NCI-H774 (cell line): ENCODE results near the gene DNAH17.

ENCODE experiments used
- DNase-seq: peaks from one replicate; lab custom pipeline; 2025; lab: John Stamatoyannopoulos, UW

DNAH17 gene

GRCh38 chr17:78390241-78391050 lies 186.8 kb downstream of the DNAH17 start:
- DNase-seq: no peak

DNA sequence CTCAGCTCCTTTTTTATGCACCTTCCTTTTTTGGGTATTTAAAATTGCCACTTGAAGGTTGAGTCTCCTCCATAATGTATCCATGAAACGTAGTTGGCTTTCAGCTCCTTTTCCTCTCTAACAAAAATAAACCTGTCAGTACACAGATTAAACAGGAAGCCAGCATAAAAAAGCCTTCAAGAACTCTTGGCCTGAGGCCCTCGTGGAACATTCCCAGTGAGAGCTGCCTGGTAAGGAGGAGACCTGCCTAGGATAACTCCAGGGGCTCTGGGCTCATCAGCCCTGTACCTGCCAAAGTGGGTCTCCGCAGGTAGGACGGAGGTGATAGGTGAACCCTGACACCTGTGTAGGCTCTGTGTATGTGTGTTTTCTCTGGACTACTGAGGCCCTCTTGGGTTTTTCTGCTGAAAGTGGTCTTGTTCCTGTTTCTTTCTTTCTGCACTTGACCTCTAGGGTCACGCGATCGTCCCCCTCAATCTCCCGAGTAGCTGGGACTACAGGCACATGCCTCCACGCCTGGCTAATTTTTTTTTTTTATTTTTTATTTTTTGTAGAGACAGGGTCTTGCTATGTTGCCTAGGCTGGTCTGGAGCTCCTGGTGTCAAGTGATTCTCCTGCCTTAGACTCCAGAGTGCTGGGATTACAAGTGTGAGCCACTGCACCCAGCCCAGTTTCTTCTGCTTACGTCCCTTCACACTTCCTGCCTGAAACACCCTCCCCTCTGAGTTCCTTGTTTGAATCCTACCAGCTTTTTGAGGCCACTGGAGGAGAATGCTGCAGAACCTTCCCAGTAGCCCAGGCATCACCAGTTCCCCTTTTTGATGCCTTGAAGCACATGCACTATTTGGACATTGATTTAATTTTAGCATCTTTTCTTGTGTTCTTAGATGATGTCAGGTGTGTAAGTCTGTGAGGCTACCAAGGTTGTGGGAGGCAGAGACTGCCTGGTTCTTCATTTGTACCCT lies 188.9 kb downstream of the DNAH17 start:
- DNase-seq: no peak

GRCh38 chr17:78384479-78385175 lies 192.6 kb downstream of the DNAH17 start:
- no peak for DNase-seq

- DNase-seq: no peak
Observed at GRCh38 chr17:78383725-78384471, 193.3 kb downstream of the DNAH17 start.

DNA sequence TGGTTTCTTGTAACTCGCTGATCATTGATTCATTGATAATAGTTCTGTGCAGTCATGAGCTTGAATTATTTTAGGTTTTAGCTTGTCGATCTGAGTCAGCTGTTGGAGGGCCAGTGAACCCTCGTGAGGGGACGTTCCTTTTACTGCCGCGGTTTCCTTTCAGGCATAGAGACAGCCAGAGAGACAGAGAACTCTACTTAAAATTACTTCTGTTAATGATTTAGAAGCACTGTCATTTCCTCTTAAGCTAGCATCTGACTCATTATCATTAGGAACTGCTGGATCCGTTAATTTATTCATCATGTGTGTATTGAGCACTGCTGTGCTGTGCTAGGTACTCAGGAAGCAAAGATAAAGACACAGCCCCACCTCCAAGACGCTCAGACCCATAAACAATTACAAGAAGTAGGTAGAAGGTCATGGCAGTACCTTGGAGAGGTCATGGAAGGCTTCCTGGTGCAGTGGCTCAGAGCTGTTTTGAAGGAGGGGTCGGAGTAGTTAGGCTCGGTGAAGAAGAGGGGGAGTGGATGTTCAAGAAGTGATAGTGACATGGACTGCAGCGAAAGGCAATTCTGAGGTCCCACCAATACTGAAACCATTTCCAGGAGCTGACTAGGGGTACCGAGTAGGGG lies 195.5 kb downstream of the DNAH17 start:
- no peak for DNase-seq

DNA sequence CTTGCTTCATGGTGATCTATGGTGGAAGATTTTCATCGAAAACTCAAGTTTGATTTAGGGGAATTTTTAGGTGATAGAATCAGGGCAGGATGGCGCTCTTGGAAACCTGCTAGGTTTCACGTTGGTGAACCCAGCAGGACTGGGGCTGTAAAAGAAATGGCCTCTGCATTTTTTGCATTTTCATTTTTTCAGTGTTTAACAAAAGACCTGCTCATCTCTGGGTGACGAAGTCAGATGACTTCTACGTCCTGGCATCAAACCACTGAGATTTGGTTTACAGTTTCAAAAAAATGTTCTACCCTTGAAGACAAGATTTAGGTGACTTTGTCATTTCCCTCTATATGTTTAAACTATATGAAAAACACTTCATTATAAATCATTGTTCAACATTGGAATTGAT lies 196.8 kb downstream of the DNAH17 start:
- DNase-seq: no peak

DNA sequence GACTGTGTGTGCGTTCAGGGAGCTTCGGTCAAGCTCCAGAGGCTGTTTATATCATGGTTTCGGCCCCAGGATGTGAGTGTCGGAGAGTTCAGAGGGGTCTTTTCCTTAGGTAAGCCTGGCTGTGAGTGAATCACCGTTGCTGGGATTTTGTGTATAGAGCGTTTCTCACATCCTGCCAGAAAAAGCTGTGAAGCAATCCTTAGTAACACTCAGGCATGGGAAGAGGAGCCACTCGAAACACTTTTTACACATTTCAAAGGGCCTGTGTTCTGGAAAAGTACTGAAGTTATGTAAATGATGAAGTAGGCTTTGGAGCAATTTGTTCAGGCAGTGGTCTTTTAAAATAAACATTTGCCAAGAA lies 198.1 kb downstream of the DNAH17 start:
- no peak for DNase-seq

- peak; percentile 90 for DNase-seq
Observed at GRCh38 chr17:78378225-78379130, 198.7 kb downstream of the DNAH17 start, which contains the start of gene PGS1. TSS of gene PGS1 (plus strand) at chr17:78378649. CDS start at chr17:78378666, 17 bp downstream.

DNA sequence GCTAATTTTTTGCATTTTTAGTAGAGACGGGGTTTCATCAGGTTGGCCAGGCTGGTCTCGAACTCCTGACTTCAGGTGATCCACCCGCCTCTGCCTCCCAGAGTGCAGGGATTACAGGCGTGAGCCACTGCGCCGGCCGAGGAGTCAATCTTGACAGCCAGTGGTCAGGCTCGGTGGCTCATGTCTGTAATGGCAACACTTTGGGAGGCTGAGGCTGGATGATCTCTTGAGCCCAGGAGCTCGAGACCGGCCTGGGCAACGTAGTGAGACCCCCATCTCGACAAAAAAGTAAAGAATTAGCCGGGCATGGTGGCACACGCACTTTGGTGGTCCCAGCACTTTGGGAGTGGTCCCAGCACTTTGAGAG lies 199.4 kb downstream of the DNAH17 start:
- no peak for DNase-seq

DNA sequence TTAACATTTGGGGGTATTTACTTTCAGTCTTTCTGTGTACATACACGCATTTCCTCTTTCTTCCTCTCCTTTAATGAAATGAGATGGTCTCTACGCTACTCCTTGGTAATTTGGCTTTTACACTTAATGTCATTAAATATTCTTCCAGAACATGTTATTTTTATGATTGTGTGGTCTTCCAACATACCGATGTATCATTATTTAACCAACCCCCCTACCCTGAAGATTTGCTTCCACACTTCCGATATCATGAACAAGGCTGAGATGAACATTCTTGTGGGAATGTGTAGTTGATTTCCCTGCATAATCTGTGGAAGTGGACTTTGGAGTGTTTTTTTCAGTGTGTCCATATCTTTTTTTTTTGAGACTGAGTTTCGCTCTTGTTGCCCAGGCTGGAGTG lies 201.0 kb downstream of the DNAH17 start:
- DNase-seq: no peak

DNA sequence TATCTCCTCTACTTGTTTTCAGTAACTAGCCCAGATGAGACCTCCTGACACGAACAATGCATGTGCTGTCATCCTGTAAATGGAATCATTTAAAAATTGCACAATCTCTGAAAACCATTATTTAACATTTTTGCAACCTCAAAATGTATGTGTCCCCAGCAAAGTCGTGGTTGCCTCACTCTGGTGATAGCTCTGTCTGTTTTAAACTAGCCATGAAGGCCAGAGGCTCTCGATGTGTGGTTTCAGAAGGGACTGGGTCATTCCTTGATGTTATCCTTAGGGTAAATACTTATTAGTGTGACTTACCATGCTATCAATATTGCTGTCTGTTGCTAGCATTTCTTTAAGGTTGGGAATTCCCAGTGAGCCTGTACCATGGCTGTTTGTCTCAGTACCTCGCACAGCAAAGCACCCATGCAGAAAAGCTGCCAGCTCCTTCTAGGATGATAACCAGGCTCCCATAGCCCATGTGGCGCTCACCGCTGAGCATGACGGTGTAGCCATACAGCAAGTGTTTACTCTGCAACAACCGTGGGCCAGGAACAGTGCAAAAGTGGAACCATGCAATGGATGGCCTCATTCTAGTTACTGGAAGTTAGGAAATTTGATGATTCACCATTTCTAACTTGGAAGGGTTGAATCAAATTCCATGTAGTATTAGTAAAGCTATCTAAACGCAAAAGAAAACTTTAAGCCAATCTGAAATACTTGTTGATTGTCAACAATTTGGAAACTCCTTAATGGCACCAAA lies 201.6 kb downstream of the DNAH17 start:
- DNase-seq: no peak

GRCh38 chr17:78374631-78375274 lies 202.4 kb downstream of the DNAH17 start:
- no peak for DNase-seq

DNA sequence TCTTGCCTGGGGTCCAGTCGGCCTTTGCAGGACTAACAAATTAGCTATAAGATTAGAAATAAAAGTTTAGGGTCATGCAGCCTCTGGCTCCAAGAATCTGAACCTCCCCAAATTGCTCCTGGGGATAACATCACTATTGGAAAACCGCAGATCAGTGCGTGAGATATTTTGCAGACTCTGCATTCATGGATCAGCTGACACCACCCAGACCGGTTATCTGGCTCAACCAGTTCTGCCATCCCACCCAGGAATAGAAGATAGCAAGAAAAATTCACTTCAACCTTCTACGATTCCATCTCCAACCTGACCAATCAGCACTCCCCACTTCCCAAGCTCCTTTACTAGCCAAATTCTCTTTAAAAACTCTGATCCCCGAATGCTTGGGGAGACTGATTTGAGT lies 203.0 kb downstream of the DNAH17 start:
- DNase-seq: no peak
